Activated T-cell treated with anti-CD3 and anti-CD28 coated beads, Interleukin-2, amount 50 U/mL, for 48 hours (primary cell): ENCODE data around the gene TTBK1.

Experiments used
- DNase-seq, 2 experiments: peaks; one replicate each; pipeline ENCODE4 v3.0.0-alpha.2; 2020

Gene TTBK1

GRCh38 chr6:43307451-43308100 is 64.3 kb downstream of the TTBK1 start:
- DNase-seq: no peak

- peak; percentile 56 to 72 for DNase-seq
Observed at GRCh38 chr6:43308101-43308989, 65.1 kb downstream of the TTBK1 start, which contains the start of gene CRIP3. TSS of gene CRIP3 (minus strand) at chr6:43308826. CDS start at chr6:43308792, 34 bp downstream.

- DNase-seq: no peak
Observed at GRCh38 chr6:43308990-43309477, 65.8 kb downstream of the TTBK1 start.

GRCh38 chr6:43310134-43310533 is 66.9 kb downstream of the TTBK1 start:
- DNase-seq: no peak

GRCh38 chr6:43310624-43311023 is 67.3 kb downstream of the TTBK1 start:
- DNase-seq: no peak

- no peak for DNase-seq
Observed at GRCh38 chr6:43311666-43312065, 68.4 kb downstream of the TTBK1 start.

- no peak for DNase-seq
Observed at GRCh38 chr6:43313813-43314212, 70.5 kb downstream of the TTBK1 start.

- no peak for DNase-seq
Observed at GRCh38 chr6:43318011-43318410, 74.7 kb downstream of the TTBK1 start.

- no peak for DNase-seq
Observed at GRCh38 chr6:43325876-43326275, 82.6 kb downstream of the TTBK1 start.

GRCh38 chr6:43328528-43328927 is 85.2 kb downstream of the TTBK1 start:
- DNase-seq: no peak

- DNase-seq: no peak
Observed at GRCh38 chr6:43331470-43331869, 88.2 kb downstream of the TTBK1 start.

GRCh38 chr6:43331891-43332290 is 88.6 kb downstream of the TTBK1 start:
- no peak for DNase-seq

- DNase-seq: no peak
Observed at GRCh38 chr6:43334466-43335095, 91.3 kb downstream of the TTBK1 start.

- no peak for DNase-seq
Observed at GRCh38 chr6:43335469-43335868, 92.2 kb downstream of the TTBK1 start.

- no peak for DNase-seq
Observed at GRCh38 chr6:43336382-43336781, 93.1 kb downstream of the TTBK1 start.
